DND-41 (cell line): ENCODE results near the gene UNC119.

Experiments
- EZH2 ChIP-seq: IDR thresholded peaks from 3 replicates; pipeline ENCODE4 v1.6.1; 2012; ENCODE audit warnings: borderline replicate concordance, low read depth, mild to moderate bottlenecking, moderate library complexity, low read length, inconsistent platforms; ENCODE audit not compliant: severe bottlenecking
- TF ChIP-seq, protein P1 (sequence below): IDR thresholded peaks from 2 replicates; pipeline ENCODE4 v1.5.1; 2012; ENCODE audit warnings: borderline replicate concordance, low read length, moderate library complexity, mild to moderate bottlenecking; ENCODE audit not compliant: poor library complexity, severe bottlenecking; ENCODE audit errors: extremely low read depth

DNA sequence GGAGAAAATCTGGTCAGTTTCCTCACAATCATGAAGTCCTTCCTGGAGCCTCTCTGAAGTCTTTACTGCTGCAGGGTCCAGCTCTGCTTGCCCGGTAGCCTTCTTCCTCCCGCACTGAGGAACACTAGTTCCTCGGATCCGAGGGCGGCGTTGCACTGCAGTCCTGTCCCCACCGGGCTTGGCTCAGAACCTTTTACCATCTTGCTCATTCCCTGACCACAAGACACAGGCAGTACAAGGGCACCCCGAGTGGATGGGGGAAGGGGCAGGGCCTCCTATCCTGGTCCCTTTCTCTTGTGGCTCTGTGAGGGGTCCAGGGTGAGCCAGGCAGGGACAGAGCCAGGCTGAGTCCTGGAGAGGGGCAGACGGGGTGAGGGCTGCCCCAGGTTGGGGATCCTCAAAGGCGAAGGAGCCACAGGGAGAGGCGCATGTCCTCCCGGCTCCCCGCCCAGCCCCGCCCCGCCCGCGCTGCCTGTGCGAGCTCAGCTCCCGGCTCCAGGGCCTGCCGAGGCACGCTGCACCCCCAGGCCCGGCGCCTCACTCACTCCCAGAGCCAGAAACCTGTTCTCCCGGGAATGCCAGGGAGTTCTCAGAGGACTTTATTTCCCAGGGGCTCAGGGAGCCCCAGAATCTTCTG lies 44.7 kb downstream of the UNC119 start:
- TF ChIP-seq, protein P1, sequence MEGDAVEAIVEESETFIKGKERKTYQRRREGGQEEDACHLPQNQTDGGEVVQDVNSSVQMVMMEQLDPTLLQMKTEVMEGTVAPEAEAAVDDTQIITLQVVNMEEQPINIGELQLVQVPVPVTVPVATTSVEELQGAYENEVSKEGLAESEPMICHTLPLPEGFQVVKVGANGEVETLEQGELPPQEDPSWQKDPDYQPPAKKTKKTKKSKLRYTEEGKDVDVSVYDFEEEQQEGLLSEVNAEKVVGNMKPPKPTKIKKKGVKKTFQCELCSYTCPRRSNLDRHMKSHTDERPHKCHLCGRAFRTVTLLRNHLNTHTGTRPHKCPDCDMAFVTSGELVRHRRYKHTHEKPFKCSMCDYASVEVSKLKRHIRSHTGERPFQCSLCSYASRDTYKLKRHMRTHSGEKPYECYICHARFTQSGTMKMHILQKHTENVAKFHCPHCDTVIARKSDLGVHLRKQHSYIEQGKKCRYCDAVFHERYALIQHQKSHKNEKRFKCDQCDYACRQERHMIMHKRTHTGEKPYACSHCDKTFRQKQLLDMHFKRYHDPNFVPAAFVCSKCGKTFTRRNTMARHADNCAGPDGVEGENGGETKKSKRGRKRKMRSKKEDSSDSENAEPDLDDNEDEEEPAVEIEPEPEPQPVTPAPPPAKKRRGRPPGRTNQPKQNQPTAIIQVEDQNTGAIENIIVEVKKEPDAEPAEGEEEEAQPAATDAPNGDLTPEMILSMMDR: no peak
- no peak for TF ChIP-seq EZH2
